ENCODE measurements around the gene TMEM171. TPM values are rescaled to one million over a fixed set of nuclear protein-coding genes. Genes with fewer than 3 reads are reported as not detected.

Gene TMEM171
- total and polyA plus RNA-seq, 7 donors = 21.7 to 49.9 (median 46.8) TPM; not detected in 4

DNA sequence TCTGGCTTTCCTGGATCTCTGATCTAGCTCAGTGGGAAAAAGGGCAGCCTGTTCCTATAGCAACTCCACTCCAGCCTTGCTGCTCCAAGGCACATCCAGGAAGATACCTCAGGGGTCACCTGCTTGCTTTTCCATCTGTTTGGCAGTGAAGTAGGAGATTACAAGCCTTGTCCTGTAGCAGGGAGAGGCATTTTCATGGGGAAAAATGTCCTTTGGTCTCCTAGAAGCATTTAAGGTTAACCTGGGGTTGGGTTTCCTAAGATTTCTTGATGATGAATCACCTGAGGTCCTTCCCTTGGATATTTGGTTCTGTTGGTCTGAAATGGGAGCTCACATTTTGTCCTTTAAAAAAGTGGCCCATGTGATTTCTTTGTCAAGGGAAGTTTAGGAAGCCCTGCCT is 51.1 kb downstream of the TMEM171 start:
- H3K9me3 ChIP-seq = no peaks in the 10 kb centered on the region
- no peak for TF ChIP-seq CTCF (IDR thresholded peaks at IDR 0.05)
- H3K4me1 ChIP-seq = no peaks in the 10 kb centered on the region
- intact Hi-C loops (cut with DNase I) = no loop called here
- H3K27me3 ChIP-seq = no peaks in the 10 kb centered on the region
- no peak overlapping the region for H3K27ac ChIP-seq
- no peak for DNase-seq
- no peak overlapping the region for H3K4me3 ChIP-seq
- no peaks in the 10 kb centered on the region for H3K36me3 ChIP-seq

- no peaks in the 10 kb centered on the region for H3K9me3 ChIP-seq
- intact Hi-C loops (cut with DNase I) = no loop called here
- H3K36me3 ChIP-seq = no peaks in the 10 kb centered on the region
- WGBS, 2 donors = 95 to 97% methylated on average over 5 of the region's 5 CpGs
- no peak within 1 kb of the TSS for H3K27ac ChIP-seq
- TF ChIP-seq CTCF (IDR thresholded peaks at IDR 0.05) (no peak), EP300 (IDR thresholded peaks at IDR 0.05) (no peak), POLR2AphosphoS5 (IDR thresholded peaks at IDR 0.05) (no peak), POLR2A (IDR thresholded peaks at IDR 0.05) (no peak)
- no peak for DNase-seq
- H3K4me1 ChIP-seq = no peaks in the 10 kb centered on the region
- H3K4me3 ChIP-seq = no peak within 1 kb of the TSS
- H3K27me3 ChIP-seq = no peaks in the 10 kb centered on the region
Measured at GRCh38 chr5:73172951-73173350, 52.6 kb downstream of the TMEM171 start, which contains the start of gene TMEM174. Gene TMEM174 (plus strand): TSS chr5:73173193. CDS start chr5:73173244, 51 bp downstream.

GRCh38 chr5:73174100-73174815 is 53.9 kb downstream of the TMEM171 start:
- Histone ChIP-seq H3K27me3 (no peaks in the 10 kb centered on the region), H3K9me3 (no peaks in the 10 kb centered on the region), H3K4me1 (no peaks in the 10 kb centered on the region), H3K27ac (no peak overlapping the region), H3K4me3 (no peak overlapping the region), H3K36me3 (no peaks in the 10 kb centered on the region)
- no peak for DNase-seq
- no peak for TF ChIP-seq CTCF (IDR thresholded peaks at IDR 0.05)
- TF ChIP-seq POLR2A (IDR thresholded peaks at IDR 0.05) = no peak
- TF ChIP-seq POLR2AphosphoS5 (IDR thresholded peaks at IDR 0.05) = no peak
- TF ChIP-seq EP300 (IDR thresholded peaks at IDR 0.05) = no peak
- WGBS, 2 donors = 56 to 83% methylated on average over 8 of the region's 8 CpGs
- intact Hi-C loops (cut with DNase I) = no loop called here

- no peak for DNase-seq
- no peaks in the 10 kb centered on the region for H3K36me3 ChIP-seq
- H3K4me1 ChIP-seq = no peaks in the 10 kb centered on the region
- TF ChIP-seq POLR2A (IDR thresholded peaks at IDR 0.05) = no peak
- TF ChIP-seq POLR2AphosphoS5 (IDR thresholded peaks at IDR 0.05) = no peak
- TF ChIP-seq CTCF (IDR thresholded peaks at IDR 0.05) = no peak
- TF ChIP-seq EP300 (IDR thresholded peaks at IDR 0.05) = no peak
- H3K27ac ChIP-seq = no peak overlapping the region
- 67 to 75% methylated on average over 2 of the region's 2 CpGs for WGBS, 2 donors
- H3K4me3 ChIP-seq = no peak overlapping the region
- H3K27me3 ChIP-seq = no peaks in the 10 kb centered on the region
- intact Hi-C loops (cut with DNase I) = no loop called here
- no peaks in the 10 kb centered on the region for H3K9me3 ChIP-seq
Measured at GRCh38 chr5:73176250-73176649, 55.9 kb downstream of the TMEM171 start.

GRCh38 chr5:73178265-73178664 is 57.9 kb downstream of the TMEM171 start:
- DNase-seq = no peak
- no peak overlapping the region for H3K27ac ChIP-seq
- TF ChIP-seq CTCF (IDR thresholded peaks at IDR 0.05) = no peak
- TF ChIP-seq EP300 (IDR thresholded peaks at IDR 0.05) = no peak
- TF ChIP-seq POLR2AphosphoS5 (IDR thresholded peaks at IDR 0.05) = no peak
- no peak for TF ChIP-seq POLR2A (IDR thresholded peaks at IDR 0.05)
- intact Hi-C loops (cut with DNase I) = no loop called here
- no peak overlapping the region for H3K4me3 ChIP-seq
- WGBS, 2 donors = 90 to 94% methylated on average over 5 of the region's 5 CpGs
- peaks cover 0 to 4% (median 0%) of the 10 kb centered on the region in 3 donors for H3K27me3 ChIP-seq
- H3K4me1 ChIP-seq = no peaks in the 10 kb centered on the region
- H3K9me3 ChIP-seq = no peaks in the 10 kb centered on the region
- H3K36me3 ChIP-seq = no peaks in the 10 kb centered on the region

Measured in sigmoid colon (tissue), 7 donors.